HS-5 (cell line): ENCODE measurements around the gene WDR1.

ENCODE experiments used
- DNase-seq: peaks from one replicate; pipeline ENCODE4 v3.0.0-alpha.2; 2012; ENCODE audit warnings: low read depth

WDR1 gene

GRCh38 chr4:10116569-10117358 lies at the start of gene WDR1:
TSS of gene WDR1 (minus strand) at chr4:10116799. CDS start at chr4:10116666, 133 bp downstream.
- peak; percentile 66 for DNase-seq

DNA sequence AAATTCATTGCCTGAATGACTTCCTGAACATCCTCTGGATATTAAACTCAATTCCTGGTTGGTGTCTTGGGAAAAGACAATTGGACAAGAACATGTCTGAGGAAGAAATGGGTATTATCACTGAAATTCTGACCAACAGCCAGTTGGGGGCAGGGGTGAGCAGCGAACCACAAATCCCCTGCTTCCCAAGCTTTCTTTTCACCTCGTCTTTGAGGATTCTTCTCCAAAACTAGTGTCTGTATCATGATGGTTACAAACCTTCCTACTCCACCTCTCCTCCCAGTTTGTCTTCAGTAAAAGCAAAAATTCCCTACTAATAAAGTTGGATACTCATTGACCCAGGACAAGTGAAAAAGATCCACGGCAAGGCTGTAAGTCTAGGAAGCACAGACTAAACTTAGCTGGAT lies 48.3 kb upstream of the WDR1 start:
- DNase-seq = no peak

GRCh38 chr4:10163296-10163695 lies 46.7 kb upstream of the WDR1 start:
- no peak for DNase-seq

DNA sequence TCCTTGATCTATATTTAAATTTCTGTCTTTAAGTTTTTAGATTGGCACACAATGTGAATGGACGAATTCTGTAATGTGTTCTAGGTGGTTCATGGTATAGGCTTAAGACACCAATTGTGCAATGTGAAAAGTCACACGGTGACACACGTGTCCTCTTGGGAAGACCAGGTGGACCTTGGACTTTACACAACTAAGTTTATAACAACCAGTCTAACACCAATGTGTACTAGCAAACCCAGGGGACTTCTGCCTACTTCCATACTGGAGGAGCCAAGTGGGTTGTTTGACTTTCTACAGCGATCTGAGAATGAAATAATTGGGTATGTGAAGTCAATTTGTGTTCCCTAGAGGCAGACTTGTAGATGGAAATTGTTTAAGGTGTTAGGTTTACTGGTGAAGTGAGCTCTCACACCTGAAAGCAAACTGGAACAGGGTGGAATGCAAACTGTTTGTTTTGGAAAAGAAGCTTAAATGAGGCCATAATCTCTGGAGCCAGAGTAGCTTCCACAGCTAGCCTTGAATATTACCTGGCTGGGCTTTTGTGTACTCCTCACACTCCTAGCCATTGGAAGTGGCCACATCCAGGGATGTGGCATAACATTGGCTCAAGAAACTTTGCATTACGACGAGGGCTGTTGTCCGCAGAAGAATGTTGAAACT lies 45.9 kb upstream of the WDR1 start:
- DNase-seq = no peak

- no peak for DNase-seq
These were observed 45.2 kb upstream of the WDR1 start for GRCh38 chr4:10161840-10162239.

DNA sequence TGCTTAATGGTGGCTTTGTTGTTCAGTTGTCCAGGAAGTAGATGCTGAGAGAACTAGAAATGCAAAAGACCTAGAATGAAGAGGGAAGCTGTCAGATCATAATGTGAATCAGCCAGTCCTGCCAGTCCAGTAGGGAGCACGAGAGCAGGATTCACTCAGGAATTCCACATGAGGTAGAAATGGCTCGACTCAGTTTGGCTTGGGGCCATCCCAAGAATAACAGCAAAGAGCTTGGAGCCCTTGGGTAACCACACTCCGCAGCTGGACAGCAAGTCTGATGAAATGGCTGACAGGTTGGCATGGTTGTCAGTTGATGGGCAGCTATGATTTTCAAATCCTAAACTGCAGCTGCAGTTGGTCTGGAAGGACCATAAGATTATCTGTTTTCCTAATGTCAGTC lies 44.5 kb upstream of the WDR1 start:
- no peak for DNase-seq

GRCh38 chr4:10160281-10160856 lies 43.8 kb upstream of the WDR1 start:
- no peak for DNase-seq

- DNase-seq = no peak
These were observed 43.1 kb upstream of the WDR1 start for GRCh38 chr4:10159671-10160070.

GRCh38 chr4:10158333-10158942 lies 41.8 kb upstream of the WDR1 start:
- no peak for DNase-seq

DNA sequence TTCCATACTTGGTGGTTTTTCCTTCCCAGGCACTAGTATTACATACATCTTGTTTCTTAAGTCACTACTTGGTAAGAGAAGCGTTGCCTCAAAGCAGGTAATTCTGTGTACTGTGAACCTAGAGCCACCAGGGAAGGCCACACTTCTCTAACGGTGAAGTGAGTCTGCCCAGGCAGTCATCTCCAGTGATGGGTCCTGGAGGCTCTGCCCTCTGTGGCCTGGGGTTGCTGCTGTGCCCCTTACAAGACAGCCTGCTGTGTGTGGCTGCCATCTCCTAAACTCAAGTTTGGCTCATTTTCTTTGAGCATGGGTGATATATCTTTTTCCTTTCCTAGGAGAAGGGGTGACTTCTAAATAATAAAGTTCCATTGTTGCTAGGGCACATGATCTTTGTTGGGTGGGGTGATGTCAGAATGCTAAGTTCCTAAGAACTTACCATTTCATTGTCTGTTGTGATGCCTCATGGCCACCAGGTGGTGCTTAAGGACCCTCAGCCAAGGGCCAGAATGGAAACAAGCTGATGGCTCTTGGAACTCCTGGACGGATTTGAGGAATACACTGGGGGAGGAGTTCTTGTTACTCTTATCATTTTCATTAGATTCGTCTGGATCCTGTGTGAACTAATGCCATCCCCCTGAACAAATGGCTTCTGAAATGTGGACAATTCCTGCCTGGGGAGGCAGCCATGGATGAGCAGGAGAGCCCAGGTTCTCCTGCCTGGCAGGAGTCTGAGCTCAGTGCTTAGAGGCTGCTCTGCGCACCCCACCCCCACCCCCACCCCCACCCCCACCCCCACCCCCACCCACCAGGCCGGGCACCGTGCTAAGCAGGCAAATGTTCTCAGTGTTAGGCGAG lies 41.1 kb upstream of the WDR1 start:
- peak; percentile 44 for DNase-seq

DNA sequence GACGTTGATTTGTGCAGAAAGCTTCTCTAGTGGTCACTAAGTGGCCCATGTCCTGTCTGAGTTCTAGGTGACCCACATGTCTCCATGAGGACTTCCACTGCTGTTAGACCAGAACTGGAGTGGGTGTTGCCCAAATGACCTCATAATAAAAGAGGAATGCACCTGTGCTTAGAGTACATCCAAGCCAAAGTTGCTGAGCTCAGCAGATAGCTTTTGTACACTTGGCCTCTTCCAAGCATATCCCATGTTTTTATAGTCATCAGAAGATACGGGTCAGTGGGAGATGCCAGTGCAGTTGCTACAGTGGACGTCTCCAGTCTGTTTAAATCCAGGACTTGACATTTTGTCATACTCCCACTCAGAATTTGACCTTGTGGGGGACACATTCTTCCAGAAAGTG lies 37.6 kb upstream of the WDR1 start:
- no peak for DNase-seq

DNA sequence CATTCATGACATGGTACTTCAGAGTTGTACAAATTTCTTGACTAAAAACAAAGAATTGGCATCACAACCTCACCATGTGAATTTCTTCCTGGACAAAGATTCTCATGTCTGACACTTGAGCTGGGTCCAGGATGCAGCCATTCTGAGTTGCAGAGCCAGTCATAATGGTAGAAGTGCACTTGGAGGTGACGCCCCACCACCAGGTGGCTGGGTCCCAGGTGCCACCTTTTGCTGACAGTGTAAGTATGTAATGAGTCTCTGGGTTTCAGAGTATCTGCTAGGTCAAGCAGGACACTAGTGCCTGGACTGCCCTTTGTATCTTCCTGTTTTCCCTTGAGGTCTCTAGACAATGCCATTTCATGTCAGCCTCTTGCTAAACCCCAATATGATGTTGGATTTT lies 36.6 kb upstream of the WDR1 start:
- DNase-seq = no peak

DNA sequence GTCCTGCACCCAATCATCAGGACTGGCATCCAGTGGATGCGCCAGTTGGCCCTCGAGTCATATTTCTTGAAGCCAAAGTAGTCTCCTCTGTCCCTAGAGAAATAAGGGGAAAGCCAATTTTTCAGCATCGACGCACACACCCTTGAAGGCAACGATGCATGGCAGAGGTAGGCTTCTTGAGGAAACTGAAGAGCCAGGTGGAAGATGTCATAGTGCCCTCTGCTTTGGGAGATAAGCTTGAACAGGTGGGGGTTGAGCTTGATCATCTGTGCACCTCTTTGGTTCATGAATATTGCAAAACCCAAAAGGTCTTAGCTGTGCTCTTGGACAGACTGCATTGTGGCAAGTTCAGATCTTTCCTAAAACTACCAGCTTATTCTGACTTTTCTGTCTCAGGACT lies 34.6 kb upstream of the WDR1 start:
- no peak for DNase-seq

DNA sequence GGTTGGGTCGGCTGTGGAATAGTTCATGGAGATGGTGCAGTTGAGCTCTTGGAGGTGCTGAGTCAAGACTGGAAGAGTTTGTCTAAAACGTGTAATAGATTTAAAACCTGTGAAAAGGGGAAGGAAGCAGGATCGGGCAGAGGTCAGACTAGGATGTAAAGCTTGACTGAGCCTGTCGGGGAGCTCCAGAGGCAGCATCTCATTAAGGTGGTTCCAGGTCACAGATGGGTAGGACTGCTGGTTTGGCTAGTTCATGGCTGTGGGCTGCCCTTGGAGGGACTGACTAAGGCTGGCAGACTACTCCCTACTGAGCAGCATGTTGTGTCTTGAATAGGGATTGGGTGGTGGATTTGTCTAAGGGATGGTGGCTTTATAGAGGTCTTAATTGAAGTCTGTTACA lies 28.4 kb upstream of the WDR1 start:
- DNase-seq = no peak

DNA sequence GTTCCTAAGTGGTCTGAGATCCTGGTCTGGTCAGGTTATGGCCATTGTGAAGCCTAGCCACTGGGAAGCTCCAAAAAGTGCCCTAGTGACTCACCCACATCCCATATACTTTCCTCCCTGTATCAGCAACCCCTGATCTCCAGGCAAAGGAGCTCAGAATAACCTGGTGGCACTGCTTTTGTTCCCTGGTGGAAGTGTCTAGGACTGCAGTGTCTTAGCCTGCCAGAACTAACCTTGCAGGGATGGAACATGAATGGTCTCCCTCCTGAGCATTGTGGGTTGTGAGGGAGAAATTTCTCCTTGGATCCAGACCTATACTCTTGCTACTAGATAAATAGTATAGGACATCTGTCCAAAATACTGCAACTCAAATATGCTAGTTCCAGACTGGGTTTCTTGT lies 27.9 kb upstream of the WDR1 start:
- DNase-seq = no peak

DNA sequence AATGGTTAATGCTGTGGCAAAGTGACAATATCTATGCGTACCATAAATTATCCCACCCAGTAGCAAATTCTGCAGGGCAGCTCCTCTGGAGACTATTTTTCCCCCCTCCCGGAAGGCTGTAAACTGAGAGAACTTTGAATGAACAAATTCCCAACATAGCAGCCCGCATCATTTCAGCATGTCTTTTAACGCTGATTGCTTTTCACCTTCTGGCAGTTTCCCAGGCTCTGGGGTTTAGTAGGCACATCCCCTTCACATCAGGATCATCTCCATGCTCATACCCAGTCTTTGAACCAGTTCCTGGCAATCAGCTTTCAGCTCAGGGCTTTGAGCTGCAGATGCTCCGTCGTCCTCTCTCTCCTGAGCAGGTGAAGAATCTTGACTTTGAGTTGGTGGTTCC lies 26.6 kb upstream of the WDR1 start:
- DNase-seq = no peak

DNA sequence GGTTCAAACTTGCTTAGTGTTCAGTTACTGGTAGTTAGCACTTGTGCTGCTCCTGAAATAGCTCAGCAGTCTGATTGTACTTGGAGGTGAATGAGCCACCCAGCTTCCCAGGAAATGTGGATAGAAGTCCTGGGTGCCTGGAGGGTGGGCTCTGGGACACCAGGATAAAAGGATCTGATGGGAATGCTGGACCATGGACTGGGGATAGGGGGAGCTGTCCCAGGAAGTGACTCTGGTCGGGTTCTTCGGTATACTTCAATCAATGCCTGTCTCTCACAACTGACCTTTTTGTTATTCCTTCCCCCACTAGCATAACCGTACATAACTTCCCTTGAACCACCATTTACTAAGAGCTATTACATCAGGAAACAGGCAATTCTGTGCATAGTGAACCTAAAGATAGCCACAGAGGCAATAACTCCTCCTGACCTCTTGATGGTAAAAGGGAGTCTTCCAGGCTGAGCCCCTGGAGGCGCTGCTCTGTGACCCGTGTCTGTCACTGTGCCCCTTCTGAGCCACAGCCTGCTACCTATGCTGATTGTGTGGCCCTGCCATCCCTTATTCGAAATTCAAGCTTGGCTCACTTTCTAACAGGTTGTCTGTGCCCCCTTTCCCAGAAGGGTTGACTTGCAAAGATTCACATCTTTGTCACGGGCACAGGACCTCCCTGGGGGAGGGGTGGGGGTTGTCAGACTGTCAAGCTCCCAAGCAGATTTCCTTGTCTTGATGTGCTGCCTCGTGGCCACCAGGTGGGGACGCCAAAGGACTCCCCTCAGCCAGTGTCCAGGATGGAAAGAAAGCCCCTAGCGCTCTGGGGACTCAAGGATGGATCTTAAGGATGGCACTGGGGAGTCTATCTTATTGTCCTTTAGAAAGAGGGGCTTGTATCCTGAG lies 24.5 kb upstream of the WDR1 start:
- no peak for DNase-seq

- no peak for DNase-seq
These were observed 22.9 kb upstream of the WDR1 start for GRCh38 chr4:10139518-10139917.

DNA sequence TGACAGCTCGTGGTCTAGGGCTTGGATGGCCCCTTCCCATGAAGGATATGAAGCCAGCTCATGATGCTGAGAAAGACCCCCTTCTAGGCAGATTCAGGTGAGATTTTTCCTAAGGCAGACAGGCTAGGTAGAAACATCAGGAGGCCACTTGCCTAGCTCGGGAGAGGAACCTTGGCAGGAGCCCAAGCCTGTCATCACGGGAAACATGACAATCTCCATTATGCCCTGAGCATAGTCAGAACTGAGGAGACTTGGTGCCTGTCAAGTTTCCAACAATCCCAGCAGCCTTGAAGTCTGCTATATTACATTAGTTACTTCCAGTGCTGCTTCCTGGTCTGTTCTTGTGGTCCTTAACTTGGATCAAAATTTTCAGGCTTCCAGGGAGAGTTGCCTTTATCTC lies 18.7 kb upstream of the WDR1 start:
- no peak for DNase-seq

DNA sequence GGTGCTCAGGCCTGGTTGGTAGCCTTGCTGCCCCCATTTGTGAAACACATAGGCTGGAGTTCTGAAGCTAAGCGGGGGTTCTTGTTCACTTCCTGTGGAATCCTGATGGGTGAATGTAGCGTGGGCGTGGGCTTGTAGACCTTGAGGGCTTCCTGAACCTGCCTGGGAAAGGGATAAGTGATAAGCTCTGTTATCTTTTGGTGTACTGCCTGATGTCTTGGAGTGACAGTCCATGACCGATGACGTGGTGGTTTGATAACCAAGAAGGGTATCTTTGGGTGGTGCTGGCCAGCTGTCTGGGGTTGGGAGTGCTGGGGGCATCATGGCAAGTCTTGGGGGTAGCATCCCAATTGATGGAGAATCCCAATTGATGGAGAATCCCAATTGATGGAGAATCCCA lies 17.5 kb upstream of the WDR1 start:
- DNase-seq = no peak

DNA sequence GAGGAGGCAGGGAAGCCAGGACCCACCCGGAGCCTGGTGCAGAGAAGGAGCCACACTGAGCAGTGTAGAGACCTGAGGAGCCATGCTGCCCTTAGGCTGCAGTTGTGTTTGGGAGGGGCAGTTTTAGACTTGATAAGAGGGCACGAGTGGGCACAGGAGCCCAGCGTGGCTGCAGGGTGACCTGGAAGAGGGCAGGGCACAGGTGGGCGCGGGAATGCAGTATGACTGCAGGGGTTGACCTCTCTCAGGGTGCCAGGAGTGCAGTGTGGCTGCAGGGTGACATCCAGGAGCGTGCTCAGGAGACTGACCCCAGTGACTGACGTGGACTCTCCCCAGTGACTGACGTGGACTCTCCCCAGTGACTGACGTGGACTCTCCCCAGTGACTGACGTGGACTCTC lies 14.6 kb upstream of the WDR1 start:
- no peak for DNase-seq
